ENCODE results near the gene AUTS2.

GRCh38 chr7:70460562-70460961, 862.3 kb downstream of the AUTS2 start:
- no peak for TF ChIP-seq ZNF274 (IDR thresholded peaks at IDR 0.05; ENCODE audit: low read depth, low read length)
- no peak for TF ChIP-seq SUZ12 (IDR thresholded peaks at IDR 0.05; ENCODE audit: extremely low read depth, insufficient read depth, insufficient read length)
